NCI-H345 (cell line): ENCODE results near the gene FMO2.
A peak's percentile ranks its signal among the peaks of the same experiment; 100 is the strongest.

Experiments
- DNase-seq: peaks from one replicate; lab custom pipeline; 2025; lab: John Stamatoyannopoulos, UW

The FMO2 gene, protein sequence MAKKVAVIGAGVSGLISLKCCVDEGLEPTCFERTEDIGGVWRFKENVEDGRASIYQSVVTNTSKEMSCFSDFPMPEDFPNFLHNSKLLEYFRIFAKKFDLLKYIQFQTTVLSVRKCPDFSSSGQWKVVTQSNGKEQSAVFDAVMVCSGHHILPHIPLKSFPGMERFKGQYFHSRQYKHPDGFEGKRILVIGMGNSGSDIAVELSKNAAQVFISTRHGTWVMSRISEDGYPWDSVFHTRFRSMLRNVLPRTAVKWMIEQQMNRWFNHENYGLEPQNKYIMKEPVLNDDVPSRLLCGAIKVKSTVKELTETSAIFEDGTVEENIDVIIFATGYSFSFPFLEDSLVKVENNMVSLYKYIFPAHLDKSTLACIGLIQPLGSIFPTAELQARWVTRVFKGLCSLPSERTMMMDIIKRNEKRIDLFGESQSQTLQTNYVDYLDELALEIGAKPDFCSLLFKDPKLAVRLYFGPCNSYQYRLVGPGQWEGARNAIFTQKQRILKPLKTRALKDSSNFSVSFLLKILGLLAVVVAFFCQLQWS

GRCh38 chr1:171185091-171185490, at the start of gene FMO2:
FMO2 (plus strand) TSS chr1:171185300; CDS start chr1:171185714, 414 bp downstream.
- no peak for DNase-seq

DNA sequence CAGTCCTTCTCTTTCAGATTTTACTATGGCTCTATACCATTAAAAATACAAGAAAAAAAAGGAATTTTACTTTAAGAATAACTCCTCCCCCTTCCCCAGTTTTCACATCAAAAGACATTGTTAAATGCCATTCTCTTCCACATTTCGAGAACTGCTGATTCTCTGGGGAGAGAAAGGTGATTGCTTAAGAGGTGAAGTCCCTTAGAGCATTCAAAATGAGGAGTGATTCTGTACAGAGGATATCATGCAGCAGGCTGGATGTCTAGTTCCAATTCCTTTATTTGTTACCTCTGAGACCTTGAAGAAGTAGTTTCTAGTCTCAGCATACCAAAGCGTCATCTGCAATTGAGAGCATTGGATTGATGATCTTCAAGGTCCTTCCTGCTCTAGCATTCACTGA, 47.5 kb upstream of the FMO2 start:
- no peak for DNase-seq

GRCh38 chr1:171138980-171139379, 46.1 kb upstream of the FMO2 start:
- no peak for DNase-seq

DNA sequence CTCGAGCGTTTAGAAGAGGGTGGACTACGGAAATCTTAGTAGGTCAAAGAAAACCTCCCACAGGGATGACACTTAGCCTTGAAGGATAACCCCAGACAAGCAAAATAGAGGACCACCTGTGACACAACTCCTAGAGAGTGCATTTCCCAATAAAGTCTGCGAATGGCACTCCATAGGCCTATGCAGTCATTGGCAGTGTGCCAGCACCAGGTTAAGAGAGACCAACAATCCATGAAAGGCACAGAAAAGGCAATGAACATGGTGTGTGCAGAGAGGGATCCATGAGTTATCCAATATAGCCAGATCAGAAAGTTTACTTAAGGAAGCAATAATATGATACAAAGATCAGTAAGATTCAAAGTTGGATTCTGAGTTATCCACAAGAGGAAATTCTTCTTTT, 45.2 kb upstream of the FMO2 start:
- peak; percentile 43 for DNase-seq

- DNase-seq, result no peak
Measured at GRCh38 chr1:171140401-171140800, 44.7 kb upstream of the FMO2 start.

GRCh38 chr1:171140956-171141687, 44.0 kb upstream of the FMO2 start:
- DNase-seq, result no peak

GRCh38 chr1:171141688-171142415, 43.2 kb upstream of the FMO2 start:
- DNase-seq, result no peak

DNA sequence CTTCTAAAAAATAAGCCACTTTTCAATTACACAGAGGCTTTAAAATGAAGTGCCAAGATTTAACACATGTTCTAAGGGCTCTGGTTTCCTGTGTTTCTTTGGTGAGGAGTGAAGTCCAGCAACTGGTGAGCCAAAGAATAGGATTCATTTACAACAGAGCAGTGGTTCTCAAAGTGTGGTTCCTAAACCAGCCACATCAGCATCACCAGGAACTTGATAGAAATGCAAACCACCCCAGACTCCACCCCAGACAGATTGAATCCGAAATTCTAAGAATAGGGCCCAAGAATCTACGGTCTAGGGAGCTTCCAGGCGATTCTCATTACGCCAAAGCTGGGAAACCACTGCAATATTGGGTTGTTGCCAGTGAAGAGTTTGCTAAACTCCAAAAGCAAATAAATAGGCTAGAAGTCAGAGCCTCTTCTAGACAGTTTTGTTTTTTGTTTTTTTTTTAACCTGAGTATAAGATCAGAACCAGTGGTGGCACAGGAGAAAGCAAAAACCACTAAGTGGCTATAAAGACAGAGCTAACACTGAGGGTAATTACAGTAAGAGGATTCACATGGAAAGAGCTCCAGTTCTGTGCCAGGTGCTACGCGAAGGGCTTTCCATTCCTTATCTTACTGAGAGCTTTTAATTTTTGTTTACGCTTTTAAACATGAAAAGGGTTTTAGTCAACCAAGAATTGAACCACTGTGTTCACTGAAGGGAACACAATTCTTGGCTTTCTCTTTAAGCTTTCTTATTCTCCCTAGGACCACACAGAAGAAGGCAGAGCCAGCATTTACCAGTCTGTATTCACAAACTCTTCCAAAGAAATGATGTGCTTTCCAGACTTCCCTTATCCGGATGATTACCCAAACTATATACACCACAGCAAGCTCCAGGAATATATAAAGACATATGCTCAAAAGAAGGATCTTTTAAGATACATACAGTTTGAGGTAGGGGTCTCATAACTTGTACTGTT, 42.4 kb upstream of the FMO2 start:
- peak; percentile 47 for DNase-seq

DNA sequence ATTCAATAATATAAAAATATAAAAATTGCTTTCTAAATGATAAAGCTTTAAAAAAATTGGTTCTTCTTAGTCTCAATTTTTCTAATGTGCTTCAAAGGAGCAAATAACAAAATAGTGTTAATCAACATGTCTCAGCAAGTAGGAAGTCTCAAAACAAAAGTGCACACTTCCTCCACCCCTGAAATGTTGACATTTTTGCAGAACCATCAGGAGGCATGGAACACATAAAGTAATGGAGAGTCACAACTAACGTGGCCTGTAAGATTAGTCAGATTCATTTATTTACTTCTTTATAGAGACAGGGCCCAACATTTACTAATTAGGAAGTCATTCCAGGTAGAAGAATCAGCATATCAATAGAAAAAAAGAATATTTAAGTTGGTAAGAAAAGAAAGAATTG, 34.9 kb upstream of the FMO2 start:
- no peak for DNase-seq

DNA sequence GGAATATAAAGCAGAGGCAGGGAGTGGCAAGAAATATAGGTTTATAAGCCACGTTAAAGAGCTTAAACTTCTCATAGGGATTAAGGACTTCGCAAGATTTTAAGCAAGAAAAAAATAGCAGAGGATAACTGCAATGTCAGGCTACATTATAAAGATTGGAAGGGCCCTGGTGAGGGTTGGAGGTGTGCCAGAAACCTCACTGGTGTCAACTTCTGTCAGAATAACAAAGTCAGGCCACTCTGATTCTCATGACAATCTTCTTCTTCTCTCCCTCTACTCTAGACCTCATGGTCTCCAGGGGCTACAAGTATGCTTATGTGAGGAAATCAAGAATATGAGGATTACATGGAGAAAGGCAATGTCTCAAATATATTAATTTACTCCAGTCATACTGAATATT, 32.6 kb upstream of the FMO2 start:
- DNase-seq, result no peak

DNA sequence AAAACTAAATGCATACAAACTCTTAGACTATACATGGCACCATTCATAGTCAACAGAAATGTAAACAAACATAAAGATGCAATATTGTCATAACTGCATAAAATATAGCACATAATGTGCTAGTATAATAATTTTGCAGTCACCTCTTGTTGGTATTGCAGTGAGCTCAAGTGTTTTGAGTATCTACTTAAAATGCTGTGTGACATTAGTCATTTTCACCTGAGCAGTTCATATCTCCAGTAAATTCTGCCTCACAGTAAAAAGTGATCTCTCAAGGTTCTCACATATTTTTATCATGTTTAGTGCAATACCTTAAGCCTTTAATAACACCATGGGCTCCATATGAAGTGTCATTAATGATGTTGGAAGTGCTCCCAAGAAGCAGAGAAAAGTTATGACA, 29.6 kb upstream of the FMO2 start:
- no peak for DNase-seq

- DNase-seq, result no peak
Measured at GRCh38 chr1:171158096-171158495, 27.0 kb upstream of the FMO2 start.

- DNase-seq, result no peak
Measured at GRCh38 chr1:171158551-171158950, 26.5 kb upstream of the FMO2 start.

DNA sequence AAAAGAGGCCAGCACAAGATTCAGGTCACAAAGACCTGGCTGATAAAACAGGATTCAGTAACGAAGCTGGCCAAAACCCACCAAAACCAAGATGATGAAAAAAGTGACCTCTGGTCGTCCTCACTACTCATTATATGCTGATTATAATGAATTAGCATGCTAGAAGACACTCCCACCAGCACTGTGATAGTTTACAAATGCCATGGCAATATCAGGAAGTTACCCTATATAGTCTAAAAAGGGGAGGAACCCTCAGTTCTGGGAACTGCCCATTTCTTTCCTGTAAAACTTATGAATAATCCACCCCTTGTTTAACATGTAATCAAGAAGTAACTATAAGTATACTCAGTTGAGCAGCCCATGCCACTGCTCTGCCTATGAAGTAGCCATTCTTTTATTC, 26.0 kb upstream of the FMO2 start:
- no peak for DNase-seq

DNA sequence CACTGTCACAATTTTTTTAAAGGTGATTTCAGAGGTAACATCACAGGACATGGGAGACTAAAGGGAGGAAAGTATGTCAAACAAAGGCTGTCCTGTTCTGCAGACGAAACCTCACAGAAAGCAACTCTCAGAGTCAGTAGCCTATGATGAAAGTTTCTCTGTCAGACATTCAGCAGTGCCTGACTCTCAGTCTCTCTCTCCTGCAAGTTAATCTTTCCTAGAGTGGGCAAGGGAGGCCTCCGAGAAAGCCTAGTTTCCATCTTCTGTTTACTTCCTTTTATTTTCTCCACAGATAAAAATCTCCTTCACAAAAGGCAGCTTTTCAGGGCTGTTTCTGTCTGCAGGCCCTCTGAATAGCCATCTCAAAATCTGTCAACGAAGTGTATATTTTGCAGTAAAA, 24.9 kb upstream of the FMO2 start:
- no peak for DNase-seq

DNA sequence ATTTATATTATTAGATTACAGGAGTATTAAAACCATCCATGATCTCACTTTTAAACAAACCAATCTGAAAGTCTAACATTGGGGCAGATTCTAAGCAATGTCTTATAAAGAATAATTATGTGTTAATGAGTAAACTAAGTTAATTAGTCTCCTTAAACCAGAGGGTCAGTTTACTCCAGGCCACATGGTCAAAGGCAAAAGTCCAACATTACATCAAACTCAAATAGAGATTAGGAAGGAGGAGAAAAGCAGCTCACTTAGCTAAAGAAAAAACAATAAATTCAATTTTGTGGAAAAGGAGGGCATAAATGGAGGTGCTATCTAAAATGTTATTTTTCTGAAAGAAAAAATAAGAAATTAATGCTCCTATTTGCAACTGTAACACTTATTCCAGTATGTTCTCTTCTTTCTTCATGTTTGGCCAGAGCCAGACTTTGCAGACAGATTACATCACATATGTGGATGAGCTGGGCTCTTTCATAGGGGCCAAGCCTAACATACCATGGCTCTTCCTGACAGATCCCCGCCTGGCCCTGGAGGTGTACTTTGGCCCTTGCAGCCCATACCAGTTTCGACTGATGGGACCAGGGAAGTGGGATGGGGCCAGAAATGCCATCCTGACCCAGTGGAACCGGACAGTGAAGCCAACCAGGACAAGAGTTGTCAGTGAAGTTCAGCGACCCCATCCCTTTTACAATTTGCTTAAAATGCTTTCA, 24.3 kb upstream of the FMO2 start:
- DNase-seq, result no peak

DNA sequence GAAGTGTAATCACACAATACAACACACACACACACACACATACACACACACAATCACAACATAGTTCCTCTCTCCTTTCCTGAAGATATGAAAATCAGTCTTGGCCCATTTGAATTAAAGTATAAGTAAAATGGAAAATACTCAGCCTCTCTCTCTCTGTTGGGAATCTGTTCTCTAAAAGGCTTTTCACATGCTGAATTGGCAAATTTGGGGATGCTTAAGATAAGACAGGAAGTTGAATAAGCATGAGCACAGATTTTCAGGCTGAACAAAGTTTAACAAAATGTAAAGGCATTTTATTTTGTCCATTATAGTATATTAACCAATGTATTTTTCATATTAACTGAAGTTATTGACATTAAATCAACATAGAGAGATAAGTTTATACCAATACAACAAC, 23.7 kb upstream of the FMO2 start:
- no peak for DNase-seq

DNA sequence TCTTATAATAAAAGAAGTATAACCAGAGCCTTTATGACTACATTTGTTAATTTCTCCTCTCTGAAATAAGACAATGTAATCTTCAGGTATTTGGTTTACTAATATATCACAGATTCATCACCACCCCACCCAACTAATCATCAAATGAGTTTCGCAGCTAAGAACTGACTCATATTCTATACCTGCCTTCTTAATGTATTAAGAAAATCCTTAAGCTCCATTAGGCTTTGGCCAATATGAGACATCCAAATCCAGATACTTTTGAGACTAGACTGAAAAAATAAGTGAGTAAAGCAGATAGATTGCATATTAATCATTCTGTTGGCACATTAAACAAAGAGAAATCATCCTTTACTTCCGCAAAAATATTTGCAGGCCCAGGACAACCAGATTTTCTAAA, 18.7 kb upstream of the FMO2 start:
- DNase-seq, result no peak

DNA sequence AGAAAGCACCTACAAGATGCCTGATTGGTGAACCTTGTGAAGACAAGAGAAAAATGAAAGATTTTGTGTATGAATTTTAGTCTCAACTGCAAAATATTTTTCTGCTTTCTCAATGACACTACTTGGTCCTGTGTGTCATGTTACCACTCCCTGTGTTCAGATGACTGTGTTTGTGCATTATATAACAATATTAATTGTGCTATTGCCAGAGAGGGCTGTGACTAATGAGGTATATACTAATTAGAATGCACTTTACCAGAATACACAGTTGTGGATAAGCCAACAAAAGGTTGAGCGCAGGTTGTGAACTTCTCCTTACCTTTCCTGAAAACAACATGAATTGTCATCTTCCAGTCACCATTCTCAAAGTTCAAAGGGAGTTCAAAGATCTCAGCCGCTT, 17.3 kb upstream of the FMO2 start:
- no peak for DNase-seq

- no peak for DNase-seq
Measured at GRCh38 chr1:171172471-171172870, 12.6 kb upstream of the FMO2 start.

GRCh38 chr1:171173069-171173468, 12.0 kb upstream of the FMO2 start:
- DNase-seq, result no peak
